Melanocyte of skin (primary cell): ENCODE results near the gene RHOBTB3. TPM values are rescaled to one million over a fixed set of nuclear protein-coding genes. Genes with fewer than 3 reads are reported as not detected.

Experiments used
- total RNA-seq, 2 donors: library from RNA; depleted of rRNA; stranded (reverse); fragments of >200 nt; gene quantifications; 2 replicates each; pipeline ENCODE4 v1.2.3, GENCODE V29; 2012

Gene RHOBTB3
- 10 to 100 TPM; 62.6 to 68.1 TPM for total RNA-seq

GRCh38 chr5:95730730-95731570, at the start of gene RHOBTB3:
RHOBTB3 (plus strand) TSS chr5:95731336; CDS start chr5:95731683, 347 bp downstream.

GRCh38 chr5:95682891-95683290, 48.2 kb upstream of the RHOBTB3 start, which contains the start of gene SPATA9:
SPATA9 (minus strand) TSS chr5:95682991; CDS start chr5:95682854, 137 bp downstream.

GRCh38 chr5:95822542-95823181, 91.5 kb downstream of the RHOBTB3 start, which contains the start of gene GLRX:
GLRX (minus strand) TSS chr5:95822726; CDS start chr5:95822662, 64 bp downstream.

Other genes starting within 250 kb of the RHOBTB3 start
- 100 to 1,000 TPM; 106 to 112 TPM for gene SKIC3, start 176.4 kb upstream of the RHOBTB3 start, total RNA-seq
- 10 to 100 TPM in 1 of 2 donors, 1 to 10 TPM in 1; 4.5 to 10.3 TPM for gene ARSK, start 176.2 kb upstream of the RHOBTB3 start, total RNA-seq
- under 1 TPM; 0.34 to 0.67 TPM for gene GPR150, start 111.2 kb upstream of the RHOBTB3 start, total RNA-seq
- 1 to 10 TPM; 1.7 TPM for gene RFESD, start 84.6 kb upstream of the RHOBTB3 start, total RNA-seq
- gene SPATA9, start 48.3 kb upstream of the RHOBTB3 start, total RNA-seq, result not detected
- gene GLRX, start 91.4 kb downstream of the RHOBTB3 start, total RNA-seq, result 10 to 100 TPM; 10.3 to 16.3 TPM
- gene ELL2, start 230.5 kb downstream of the RHOBTB3 start, total RNA-seq, result 10 to 100 TPM; 12.3 to 15.1 TPM